ENCODE results near the gene PHF13. TPM values are rescaled to one million over a fixed set of nuclear protein-coding genes. Genes with fewer than 3 reads are reported as not detected.

Gene PHF13
- total and polyA plus RNA-seq, 9 donors: 11.0 to 32.4 (median 15.8) TPM

GRCh38 chr1:6593810-6594209 lies 19.7 kb upstream of the PHF13 start:
- DNase-seq: no peak
- Histone ChIP-seq H3K27me3 (no peaks in the 10 kb centered on the region), H3K27ac (no peak overlapping the region), H3K36me3 (no peaks in the 10 kb centered on the region), H3K4me3 (no peak overlapping the region), H3K4me1 (ENCODE audit: insufficient read depth) (peaks cover 15% of the 10 kb centered on the region), H3K9me3 (no peaks in the 10 kb centered on the region)
- WGBS, 3 donors: 90 to 94% (median 91%) methylated on average over 15 of the region's 15 CpGs
- TF ChIP-seq POLR2A (IDR thresholded peaks at IDR 0.05) (no peak), CTCF (IDR thresholded peaks at IDR 0.05) (no peak), EP300 (IDR thresholded peaks at IDR 0.05) (no peak)
- intact Hi-C loops (cut with DNase I): no loop called here

GRCh38 chr1:6594977-6595740 lies 18.4 kb upstream of the PHF13 start:
- Histone ChIP-seq H3K4me3 (no peak overlapping the region), H3K27ac (no peak overlapping the region), H3K27me3 (no peaks in the 10 kb centered on the region), H3K9me3 (no peaks in the 10 kb centered on the region), H3K4me1 (ENCODE audit: insufficient read depth) (peaks cover 23% of the 10 kb centered on the region), H3K36me3 (no peaks in the 10 kb centered on the region)
- DNase-seq: no peak
- intact Hi-C loops (cut with DNase I): loop anchor here in 1 of 4 donors (5.0 kb wide), 1 partner anchor 37 kb away; no protein-coding TSS in a partner anchor
- TF ChIP-seq POLR2A (IDR thresholded peaks at IDR 0.05) (no peak), EP300 (IDR thresholded peaks at IDR 0.05) (no peak), CTCF (IDR thresholded peaks at IDR 0.05) (no peak)
- WGBS, 3 donors: 87 to 92% (median 87%) methylated on average over 11 of the region's 11 CpGs

- intact Hi-C loops (cut with DNase I): loop anchor here in 1 of 4 donors (5.0 kb wide), 1 partner anchor 36 kb away; no protein-coding TSS in a partner anchor
- 44 to 47% (median 45%) methylated on average over 7 of the region's 7 CpGs for WGBS, 3 donors
These were observed 17.2 kb upstream of the PHF13 start for GRCh38 chr1:6596351-6596750.

More at GRCh38 chr1:6596351-6596750, 17.2 kb upstream of the PHF13 start:
- H3K27ac ChIP-seq: no peak overlapping the region
- TF ChIP-seq CTCF (IDR thresholded peaks at IDR 0.05) (no peak), POLR2A (IDR thresholded peaks at IDR 0.05) (no peak), EP300 (IDR thresholded peaks at IDR 0.05) (no peak)
- no peaks in the 10 kb centered on the region for H3K9me3 ChIP-seq
- H3K36me3 ChIP-seq: no peaks in the 10 kb centered on the region
- no peaks in the 10 kb centered on the region for H3K27me3 ChIP-seq
- H3K4me3 ChIP-seq: no peak overlapping the region
- peaks cover 23% of the 10 kb centered on the region for H3K4me1 ChIP-seq (ENCODE audit: insufficient read depth)
- peak in 1 of 5 donors; percentile 37 for DNase-seq
